ENCODE results near the gene ACTR3C.
A peak's percentile ranks its signal among the peaks of the same experiment; 100 is the strongest.

The ACTR3C gene

GRCh38 chr7:150357270-150357669, 33.9 kb upstream of the ACTR3C start:
- no peaks in the 10 kb centered on the region for H3K36me3 ChIP-seq
- H3K27ac ChIP-seq: peak overlapping the region; percentile 55
- DNase-seq: peak; percentile 82
- no peak for TF ChIP-seq CTCF (IDR thresholded peaks at IDR 0.05; ENCODE audit: low read depth, low read length)
- H3K27me3 ChIP-seq (ENCODE audit: insufficient read depth, low read depth, severe bottlenecking): no peaks in the 10 kb centered on the region
- H3K9me3 ChIP-seq (ENCODE audit: severe bottlenecking): no peaks in the 10 kb centered on the region
- peak overlapping the region; percentile 15; the same call in 1 of the 2 replicates for H3K4me3 ChIP-seq (ENCODE audit: low read depth, low read length)

- Histone ChIP-seq H3K27me3 (ENCODE audit: insufficient read depth, low read depth, severe bottlenecking) (no peaks in the 10 kb centered on the region), H3K36me3 (no peaks in the 10 kb centered on the region), H3K27ac (peak overlapping the region; percentile 33; the same call in 1 of the 2 replicates), H3K4me3 (ENCODE audit: low read depth, low read length) (no peak overlapping the region), H3K9me3 (ENCODE audit: severe bottlenecking) (no peaks in the 10 kb centered on the region)
- peak; percentile 64 for TF ChIP-seq CTCF (IDR thresholded peaks at IDR 0.05; ENCODE audit: low read depth, low read length)
- no peak for DNase-seq
Observed at GRCh38 chr7:150356265-150356897, 33.0 kb upstream of the ACTR3C start.

- H3K36me3 ChIP-seq: no peaks in the 10 kb centered on the region
- no peak overlapping the region for H3K4me3 ChIP-seq (ENCODE audit: low read depth, low read length)
- H3K27me3 ChIP-seq (ENCODE audit: insufficient read depth, low read depth, severe bottlenecking): no peaks in the 10 kb centered on the region
- no peak for DNase-seq
- H3K27ac ChIP-seq: no peak overlapping the region
- H3K9me3 ChIP-seq (ENCODE audit: severe bottlenecking): no peaks in the 10 kb centered on the region
- no peak for TF ChIP-seq CTCF (IDR thresholded peaks at IDR 0.05; ENCODE audit: low read depth, low read length)
Observed at GRCh38 chr7:150355666-150356059, 32.3 kb upstream of the ACTR3C start.

GRCh38 chr7:150351587-150352194, 28.3 kb upstream of the ACTR3C start:
- no peaks in the 10 kb centered on the region for H3K36me3 ChIP-seq
- H3K9me3 ChIP-seq (ENCODE audit: severe bottlenecking): no peaks in the 10 kb centered on the region
- no peak for TF ChIP-seq CTCF (IDR thresholded peaks at IDR 0.05; ENCODE audit: low read depth, low read length)
- DNase-seq: no peak
- no peak overlapping the region for H3K27ac ChIP-seq
- no peak overlapping the region for H3K4me3 ChIP-seq (ENCODE audit: low read depth, low read length)
- H3K27me3 ChIP-seq (ENCODE audit: insufficient read depth, low read depth, severe bottlenecking): no peaks in the 10 kb centered on the region

GRCh38 chr7:150346922-150347321, 23.6 kb upstream of the ACTR3C start:
- no peaks in the 10 kb centered on the region for H3K9me3 ChIP-seq (ENCODE audit: severe bottlenecking)
- H3K27ac ChIP-seq: no peak overlapping the region
- TF ChIP-seq CTCF (IDR thresholded peaks at IDR 0.05; ENCODE audit: low read depth, low read length): no peak

More at GRCh38 chr7:150346922-150347321, 23.6 kb upstream of the ACTR3C start:
- Histone ChIP-seq H3K4me3 (ENCODE audit: low read depth, low read length) (no peak overlapping the region), H3K27me3 (ENCODE audit: insufficient read depth, low read depth, severe bottlenecking) (no peaks in the 10 kb centered on the region), H3K36me3 (no peaks in the 10 kb centered on the region)
- no peak for DNase-seq

All from WERI-Rb-1 (cell line).